Nephron (organoid): ENCODE results near the gene PYGO2.
A peak's percentile ranks its signal among the peaks of the same experiment; 100 is the strongest.
"Not testable (repeated sequence)": the region's sequence is repeated elsewhere in the genome, so short reads cannot be mapped to it uniquely, and the experiment has no call there.

Experiments used
- H3K27ac Mint-ChIP-seq, 3 experiments: 2 replicates each; pipeline ENCODE4 v1.8.0; 2020; ENCODE audit warnings: mixed read lengths in 3 of 3, mild to moderate bottlenecking in 2 of 3, moderate library complexity in 1 of 3
- H3K27me3 Mint-ChIP-seq: 2 replicates; pipeline ENCODE4 v1.8.0; 2021; ENCODE audit warnings: low read depth, mild to moderate bottlenecking, moderate library complexity, mixed read lengths
- H3K36me3 Mint-ChIP-seq: 2 replicates; pipeline ENCODE4 v1.8.0; 2020; ENCODE audit warnings: low read depth, mixed read lengths
- H3K4me1 Mint-ChIP-seq: 2 replicates; pipeline ENCODE4 v1.8.0; 2020; ENCODE audit warnings: mixed read lengths
- H3K4me3 Mint-ChIP-seq, 3 experiments: 2 replicates each; pipeline ENCODE4 v1.8.0; 2020; ENCODE audit warnings: mild to moderate bottlenecking in 3 of 3, mixed read lengths in 3 of 3, moderate library complexity in 2 of 3
- H3K9me3 Mint-ChIP-seq: 2 replicates; pipeline ENCODE4 v1.8.0; 2020; ENCODE audit warnings: mixed read lengths
- TF ChIP-seq, protein P1 (sequence below), 3 experiments: fragments of 200-600 bp; sonication (generic); IDR thresholded peaks; one replicate each; pipeline ENCODE4 v1.5.0; 2021; ENCODE audit warnings: antibody characterized with exemption in 3 of 3; ENCODE audit not compliant: unreplicated experiment in 3 of 3

PYGO2 gene

GRCh38 chr1:154996966-154997701 is 35.6 kb upstream of the PYGO2 start:
- H3K4me3 Mint-ChIP-seq = peak overlapping the region; percentile 51 to 68 (median 61)
- no peaks in the 10 kb centered on the region for H3K27me3 Mint-ChIP-seq
- TF ChIP-seq, protein P1, sequence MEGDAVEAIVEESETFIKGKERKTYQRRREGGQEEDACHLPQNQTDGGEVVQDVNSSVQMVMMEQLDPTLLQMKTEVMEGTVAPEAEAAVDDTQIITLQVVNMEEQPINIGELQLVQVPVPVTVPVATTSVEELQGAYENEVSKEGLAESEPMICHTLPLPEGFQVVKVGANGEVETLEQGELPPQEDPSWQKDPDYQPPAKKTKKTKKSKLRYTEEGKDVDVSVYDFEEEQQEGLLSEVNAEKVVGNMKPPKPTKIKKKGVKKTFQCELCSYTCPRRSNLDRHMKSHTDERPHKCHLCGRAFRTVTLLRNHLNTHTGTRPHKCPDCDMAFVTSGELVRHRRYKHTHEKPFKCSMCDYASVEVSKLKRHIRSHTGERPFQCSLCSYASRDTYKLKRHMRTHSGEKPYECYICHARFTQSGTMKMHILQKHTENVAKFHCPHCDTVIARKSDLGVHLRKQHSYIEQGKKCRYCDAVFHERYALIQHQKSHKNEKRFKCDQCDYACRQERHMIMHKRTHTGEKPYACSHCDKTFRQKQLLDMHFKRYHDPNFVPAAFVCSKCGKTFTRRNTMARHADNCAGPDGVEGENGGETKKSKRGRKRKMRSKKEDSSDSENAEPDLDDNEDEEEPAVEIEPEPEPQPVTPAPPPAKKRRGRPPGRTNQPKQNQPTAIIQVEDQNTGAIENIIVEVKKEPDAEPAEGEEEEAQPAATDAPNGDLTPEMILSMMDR (IDR thresholded peaks at IDR 0.05; ENCODE audit: unreplicated experiment in 3 of 3) = no peak
- H3K4me1 Mint-ChIP-seq = peaks cover 24% of the 10 kb centered on the region
- H3K36me3 Mint-ChIP-seq = no peaks in the 10 kb centered on the region
- H3K9me3 Mint-ChIP-seq = no peaks in the 10 kb centered on the region
- H3K27ac Mint-ChIP-seq = peak overlapping the region; percentile 29 to 74 (median 53)

DNA sequence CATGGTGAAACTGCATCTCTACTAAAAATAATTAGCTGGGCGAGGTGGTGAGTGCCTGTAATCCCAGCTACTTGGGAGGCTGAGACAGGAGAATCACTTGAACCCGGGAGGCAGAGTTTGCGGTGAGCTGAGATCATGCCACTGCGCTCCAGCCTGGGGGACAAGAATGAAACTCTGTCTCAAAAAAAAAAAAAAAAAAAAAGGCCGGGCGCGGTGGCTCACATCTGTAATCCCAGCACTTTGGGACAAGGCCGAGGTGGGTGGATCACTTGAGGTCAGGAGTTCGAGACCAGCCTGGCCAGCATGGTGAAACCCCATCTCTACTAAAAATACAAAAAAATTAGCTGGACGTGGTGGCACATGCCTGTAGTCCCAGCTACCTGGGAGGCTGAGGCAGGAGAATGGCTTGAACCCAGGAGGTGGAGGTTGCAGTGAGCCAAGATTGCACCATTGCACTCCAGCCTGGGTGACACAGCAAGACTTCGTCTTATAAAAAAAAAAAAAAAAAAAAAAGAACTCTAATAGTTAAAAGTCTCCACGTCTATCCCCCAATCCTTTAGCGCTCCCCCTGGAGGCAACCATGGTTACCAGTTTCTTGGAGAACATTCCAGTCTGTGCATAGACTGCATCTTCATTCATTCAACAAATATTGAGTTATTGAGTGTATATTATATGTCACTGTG is 33.9 kb upstream of the PYGO2 start:
- Mint-ChIP-seq H3K4me3 (peak overlapping the region in 2 of 3 experiments; percentile 5 to 6), H3K4me1 (peaks cover 24% of the 10 kb centered on the region), H3K27ac (peak overlapping the region in 2 of 3 experiments; percentile 5 to 32)
- not testable (repeated sequence) for H3K27me3 Mint-ChIP-seq, H3K9me3 Mint-ChIP-seq, H3K36me3 Mint-ChIP-seq
- TF ChIP-seq, protein P1 (IDR thresholded peaks at IDR 0.05; ENCODE audit: unreplicated experiment in 3 of 3) = peak in 1 of 3 experiments; percentile 50

DNA sequence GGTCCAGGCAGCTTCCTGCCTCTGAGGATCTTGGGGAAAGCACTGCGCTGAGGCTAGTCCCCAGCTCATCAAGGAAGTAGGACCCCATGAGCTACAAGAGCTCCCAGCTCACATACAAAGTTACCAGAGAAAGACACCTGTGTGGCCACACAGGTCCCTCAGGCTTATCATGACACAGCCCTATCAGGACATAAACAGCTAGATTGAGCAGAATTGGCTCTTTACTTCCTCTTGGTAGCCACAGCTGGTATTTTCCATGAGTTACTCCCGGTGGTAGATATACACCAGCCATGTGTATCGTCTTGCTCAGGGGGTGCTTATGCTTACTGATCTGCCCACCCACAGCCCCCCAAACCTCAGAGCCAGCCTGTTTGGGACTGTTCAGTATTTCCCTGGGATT is 33.0 kb upstream of the PYGO2 start:
- peak overlapping the region in 1 of 3 experiments; percentile 19 for H3K27ac Mint-ChIP-seq
- H3K4me3 Mint-ChIP-seq = no peak overlapping the region
- TF ChIP-seq, protein P1 (IDR thresholded peaks at IDR 0.05; ENCODE audit: unreplicated experiment in 3 of 3) = no peak
- H3K36me3 Mint-ChIP-seq = peaks cover 3% of the 10 kb centered on the region
- H3K9me3 Mint-ChIP-seq = no peaks in the 10 kb centered on the region
- peaks cover 16% of the 10 kb centered on the region for H3K4me1 Mint-ChIP-seq
- H3K27me3 Mint-ChIP-seq = no peaks in the 10 kb centered on the region

- Mint-ChIP-seq H3K36me3 (peaks cover 4% of the 10 kb centered on the region), H3K4me3 (no peak overlapping the region), H3K4me1 (peaks cover 16% of the 10 kb centered on the region), H3K27me3 (no peaks in the 10 kb centered on the region), H3K27ac (no peak overlapping the region), H3K9me3 (no peaks in the 10 kb centered on the region)
- TF ChIP-seq, protein P1 (IDR thresholded peaks at IDR 0.05; ENCODE audit: unreplicated experiment in 3 of 3) = no peak
Observed at GRCh38 chr1:154994269-154994587, 32.6 kb upstream of the PYGO2 start.

- peaks cover 15% of the 10 kb centered on the region for H3K4me1 Mint-ChIP-seq
- no peaks in the 10 kb centered on the region for H3K9me3 Mint-ChIP-seq
- no peak within 1 kb of the TSS for H3K4me3 Mint-ChIP-seq
- H3K27ac Mint-ChIP-seq = no peak within 1 kb of the TSS
- H3K36me3 Mint-ChIP-seq = peaks cover 9% of the 10 kb centered on the region
- TF ChIP-seq, protein P1 (IDR thresholded peaks at IDR 0.05; ENCODE audit: unreplicated experiment in 3 of 3) = no peak
- H3K27me3 Mint-ChIP-seq = no peaks in the 10 kb centered on the region
Observed at GRCh38 chr1:154993572-154994268, 32.1 kb upstream of the PYGO2 start, which contains the start of gene LENEP. Gene LENEP (plus strand): TSS chr1:154993586. CDS start chr1:154993608, 22 bp downstream.
